Neural cell (in vitro differentiated cells): ENCODE measurements around the gene HOXB1. TPM values are rescaled to one million over a fixed set of nuclear protein-coding genes. Genes with fewer than 3 reads are reported as not detected.
A peak's percentile ranks its signal among the peaks of the same experiment; 100 is the strongest.

ENCODE experiments used
- H2AFZ ChIP-seq: fragments of 200-600, 300-800 bp; sonication (generic), shearing (Covaris generic); 2 replicates; pipeline ENCODE4 v1.6.0; 2014; ENCODE audit warnings: low read depth, mild to moderate bottlenecking, antibody characterized with exemption, low read length, moderate library complexity
- H3F3A ChIP-seq: fragments of 200-600 bp; shearing (Covaris generic); 2 replicates; pipeline ENCODE4 v1.6.1; 2016; ENCODE audit warnings: mild to moderate bottlenecking, moderate library complexity, mixed read lengths, antibody characterized with exemption, low read length; ENCODE audit not compliant: insufficient read depth, poor library complexity, severe bottlenecking
- H3K27ac ChIP-seq: fragments of 200-600, 300-800 bp; sonication (generic), shearing (Covaris generic); 2 replicates; pipeline ENCODE4 v1.5.1; 2014; ENCODE audit warnings: mild to moderate bottlenecking, low read length, moderate library complexity
- H3K27me3 ChIP-seq: fragments of 300-800, 200-600 bp; sonication (generic), shearing (Covaris generic); 2 replicates; pipeline ENCODE4 v1.6.0; 2014; ENCODE audit warnings: mild to moderate bottlenecking, low read depth, low read length, moderate library complexity; ENCODE audit not compliant: insufficient read depth
- H3K36me3 ChIP-seq: fragments of 300-800, 200-600 bp; sonication (generic), shearing (Covaris generic); 2 replicates; pipeline ENCODE4 v1.5.1; 2014; ENCODE audit warnings: mild to moderate bottlenecking, antibody characterized with exemption, low read length, moderate library complexity; ENCODE audit not compliant: insufficient read depth
- H3K4me2 ChIP-seq: fragments of 300-800, 200-600 bp; sonication (generic), shearing (Covaris generic); 2 replicates; pipeline ENCODE4 v1.6.0; 2014; ENCODE audit warnings: mild to moderate bottlenecking, low read length
- H3K4me3 ChIP-seq: fragments of 300-800, 200-600 bp; sonication (generic), shearing (Covaris generic); 2 replicates; pipeline ENCODE4 v1.5.1; 2014; ENCODE audit warnings: mild to moderate bottlenecking, low read length, moderate library complexity
- H3K79me2 ChIP-seq: fragments of 200-600 bp; shearing (Covaris generic); replicated peaks from 2 replicates; pipeline ENCODE4 v1.6.0; 2014; ENCODE audit warnings: mild to moderate bottlenecking, low read length, moderate library complexity; ENCODE audit not compliant: insufficient read depth
- H3K9ac ChIP-seq: fragments of 300-800, 200-600 bp; sonication (generic), shearing (Covaris generic); 2 replicates; pipeline ENCODE4 v1.6.1; 2016; ENCODE audit warnings: mild to moderate bottlenecking, low read length, mixed read lengths
- H3K9me2 ChIP-seq: fragments of 200-600 bp; shearing (Covaris generic); 2 replicates; pipeline ENCODE4 v1.6.1; 2016; ENCODE audit warnings: mild to moderate bottlenecking, low read length, mixed read lengths; ENCODE audit not compliant: insufficient read depth
- H3K9me3 ChIP-seq: fragments of 200-600, 300-800 bp; sonication (generic), shearing (Covaris generic); 2 replicates; pipeline ENCODE4 v1.6.1; 2016; ENCODE audit warnings: mild to moderate bottlenecking, mixed run types, low read length, moderate library complexity, mixed read lengths
- H4K20me1 ChIP-seq: fragments of 200-600 bp; shearing (Covaris generic); 2 replicates; pipeline ENCODE4 v1.6.1; 2016; ENCODE audit warnings: mild to moderate bottlenecking, mixed run types; ENCODE audit not compliant: insufficient read depth
- CTCF ChIP-seq: fragments of 450-650 bp; IDR thresholded peaks from 2 replicates; pipeline ENCODE4 v1.5.1; 2014; ENCODE audit warnings: antibody characterized with exemption, mild to moderate bottlenecking, moderate library complexity; ENCODE audit not compliant: poor library complexity, severe bottlenecking
- EZH2 ChIP-seq: fragments of 200-600, 300-800 bp; shearing (Covaris generic), sonication (generic); IDR thresholded peaks from 2 replicates; pipeline ENCODE4 v1.6.1; 2014; ENCODE audit warnings: antibody characterized with exemption, low read length, borderline replicate concordance, mild to moderate bottlenecking; ENCODE audit not compliant: insufficient read depth, poor library complexity, severe bottlenecking
- POLR2AphosphoS5 ChIP-seq: IDR thresholded peaks from 2 replicates; pipeline ENCODE4 v1.6.1; 2012
- SMC3 ChIP-seq: fragments of 450-650 bp; conservative IDR thresholded peaks from 2 replicates; pipeline ENCODE4 v1.6.1; 2014; ENCODE audit warnings: antibody characterized with exemption, mild to moderate bottlenecking, moderate library complexity; ENCODE audit not compliant: poor library complexity
- polyA plus RNA-seq: library from polyadenylated mRNA; depleted of rRNA; stranded (reverse); fragments of >200 nt; gene quantifications from 2 replicates; pipeline ENCODE4 v1.2.3, GENCODE V29; 2014
- TF ChIP-seq, protein P1 (sequence below): IDR thresholded peaks from 2 replicates; pipeline ENCODE4 v1.6.1; 2012; ENCODE audit warnings: borderline replicate concordance

Gene HOXB1
- polyA plus RNA-seq, 1 donor from 2014 or later: not detected

GRCh38 chr17:48544349-48545021, 13.7 kb upstream of the HOXB1 start:
- no peak overlapping the region for H3K27ac ChIP-seq
- H3F3A ChIP-seq: no peaks in the 10 kb centered on the region
- peak; percentile 48 for TF ChIP-seq EZH2
- no peak for TF ChIP-seq SMC3
- peaks cover 100% of the 10 kb centered on the region for H3K27me3 ChIP-seq
- H2AFZ ChIP-seq: no peak overlapping the region
- no peaks in the 10 kb centered on the region for H3K9me3 ChIP-seq
- H3K9me2 ChIP-seq: no peaks in the 10 kb centered on the region
- H3K79me2 ChIP-seq: no peaks in the 10 kb centered on the region
- no peak overlapping the region for H3K9ac ChIP-seq
- H3K4me2 ChIP-seq: no peak overlapping the region
- H3K4me3 ChIP-seq: no peak overlapping the region
- H4K20me1 ChIP-seq: no peaks in the 10 kb centered on the region
- H3K36me3 ChIP-seq: no peaks in the 10 kb centered on the region

- H3K27ac ChIP-seq: no peak overlapping the region
- H3K4me3 ChIP-seq: peak overlapping the region; percentile 60
- H3K9me2 ChIP-seq: no peaks in the 10 kb centered on the region
- H3K4me2 ChIP-seq: no peak overlapping the region
- H3F3A ChIP-seq: no peaks in the 10 kb centered on the region
- no peaks in the 10 kb centered on the region for H3K9me3 ChIP-seq
- H3K79me2 ChIP-seq: no peaks in the 10 kb centered on the region
- H3K9ac ChIP-seq: no peak overlapping the region
- H2AFZ ChIP-seq: no peak overlapping the region
- H3K36me3 ChIP-seq: no peaks in the 10 kb centered on the region
- TF ChIP-seq EZH2 (peak; percentile 54), POLR2AphosphoS5 (peak; percentile 1), SMC3 (no peak)
- no peaks in the 10 kb centered on the region for H4K20me1 ChIP-seq
- peaks cover 100% of the 10 kb centered on the region for H3K27me3 ChIP-seq
Measured at GRCh38 chr17:48543854-48544348, 13.1 kb upstream of the HOXB1 start.

- Histone ChIP-seq H2AFZ (no peak overlapping the region), H3K36me3 (no peaks in the 10 kb centered on the region), H4K20me1 (no peaks in the 10 kb centered on the region), H3K4me3 (peak overlapping the region; percentile 60), H3K9ac (no peak overlapping the region), H3K79me2 (no peaks in the 10 kb centered on the region), H3K4me2 (no peak overlapping the region), H3K27me3 (peaks cover 99% of the 10 kb centered on the region), H3K27ac (no peak overlapping the region), H3F3A (no peaks in the 10 kb centered on the region), H3K9me2 (no peaks in the 10 kb centered on the region), H3K9me3 (no peaks in the 10 kb centered on the region)
- peak; percentile 1 for TF ChIP-seq POLR2AphosphoS5
- TF ChIP-seq, protein P1, sequence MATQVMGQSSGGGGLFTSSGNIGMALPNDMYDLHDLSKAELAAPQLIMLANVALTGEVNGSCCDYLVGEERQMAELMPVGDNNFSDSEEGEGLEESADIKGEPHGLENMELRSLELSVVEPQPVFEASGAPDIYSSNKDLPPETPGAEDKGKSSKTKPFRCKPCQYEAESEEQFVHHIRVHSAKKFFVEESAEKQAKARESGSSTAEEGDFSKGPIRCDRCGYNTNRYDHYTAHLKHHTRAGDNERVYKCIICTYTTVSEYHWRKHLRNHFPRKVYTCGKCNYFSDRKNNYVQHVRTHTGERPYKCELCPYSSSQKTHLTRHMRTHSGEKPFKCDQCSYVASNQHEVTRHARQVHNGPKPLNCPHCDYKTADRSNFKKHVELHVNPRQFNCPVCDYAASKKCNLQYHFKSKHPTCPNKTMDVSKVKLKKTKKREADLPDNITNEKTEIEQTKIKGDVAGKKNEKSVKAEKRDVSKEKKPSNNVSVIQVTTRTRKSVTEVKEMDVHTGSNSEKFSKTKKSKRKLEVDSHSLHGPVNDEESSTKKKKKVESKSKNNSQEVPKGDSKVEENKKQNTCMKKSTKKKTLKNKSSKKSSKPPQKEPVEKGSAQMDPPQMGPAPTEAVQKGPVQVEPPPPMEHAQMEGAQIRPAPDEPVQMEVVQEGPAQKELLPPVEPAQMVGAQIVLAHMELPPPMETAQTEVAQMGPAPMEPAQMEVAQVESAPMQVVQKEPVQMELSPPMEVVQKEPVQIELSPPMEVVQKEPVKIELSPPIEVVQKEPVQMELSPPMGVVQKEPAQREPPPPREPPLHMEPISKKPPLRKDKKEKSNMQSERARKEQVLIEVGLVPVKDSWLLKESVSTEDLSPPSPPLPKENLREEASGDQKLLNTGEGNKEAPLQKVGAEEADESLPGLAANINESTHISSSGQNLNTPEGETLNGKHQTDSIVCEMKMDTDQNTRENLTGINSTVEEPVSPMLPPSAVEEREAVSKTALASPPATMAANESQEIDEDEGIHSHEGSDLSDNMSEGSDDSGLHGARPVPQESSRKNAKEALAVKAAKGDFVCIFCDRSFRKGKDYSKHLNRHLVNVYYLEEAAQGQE: no peak
- TF ChIP-seq CTCF: peak; percentile 50
- TF ChIP-seq EZH2: peak; percentile 53
Measured at GRCh38 chr17:48543107-48543853, 12.5 kb upstream of the HOXB1 start.
